ENCODE data around the gene ZYG11B. TPM values are rescaled to one million over a fixed set of nuclear protein-coding genes. Genes with fewer than 3 reads are reported as not detected.

The ZYG11B gene
- total and polyA plus RNA-seq, 2 experiments from 2014 or later, result 5.4 to 34.4 TPM

- H3K9me3 ChIP-seq (ENCODE audit: low read depth), result no peaks in the 10 kb centered on the region
- H3K4me3 ChIP-seq, result no peak overlapping the region
- 92% methylated on average over 4 of the region's 4 CpGs for WGBS (ENCODE audit: low lambda C conversion rate, missing lambda C conversion rate)
- H3K4me1 ChIP-seq (ENCODE audit: insufficient read depth), result peaks cover 6% of the 10 kb centered on the region
- H2AFZ ChIP-seq, result no peak overlapping the region
- no peaks in the 10 kb centered on the region for H3K9me2 ChIP-seq (replicated peaks; ENCODE audit: insufficient read depth)
- no peaks in the 10 kb centered on the region for H3K27me3 ChIP-seq
- H3K4me2 ChIP-seq, result no peak overlapping the region
- H3K79me2 ChIP-seq, result peaks cover 18% of the 10 kb centered on the region
- no peak for DNase-seq (ENCODE audit: low spot score)
- H3K36me3 ChIP-seq (replicated peaks; ENCODE audit: insufficient read depth, low read depth), result no peaks in the 10 kb centered on the region
- peaks cover 8% of the 10 kb centered on the region for H4K20me1 ChIP-seq (ENCODE audit: insufficient read depth, poor library complexity, severe bottlenecking)
- TF ChIP-seq EZH2 (IDR thresholded peaks at IDR 0.05; ENCODE audit: borderline replicate concordance), result no peak
- TF ChIP-seq, protein P1, sequence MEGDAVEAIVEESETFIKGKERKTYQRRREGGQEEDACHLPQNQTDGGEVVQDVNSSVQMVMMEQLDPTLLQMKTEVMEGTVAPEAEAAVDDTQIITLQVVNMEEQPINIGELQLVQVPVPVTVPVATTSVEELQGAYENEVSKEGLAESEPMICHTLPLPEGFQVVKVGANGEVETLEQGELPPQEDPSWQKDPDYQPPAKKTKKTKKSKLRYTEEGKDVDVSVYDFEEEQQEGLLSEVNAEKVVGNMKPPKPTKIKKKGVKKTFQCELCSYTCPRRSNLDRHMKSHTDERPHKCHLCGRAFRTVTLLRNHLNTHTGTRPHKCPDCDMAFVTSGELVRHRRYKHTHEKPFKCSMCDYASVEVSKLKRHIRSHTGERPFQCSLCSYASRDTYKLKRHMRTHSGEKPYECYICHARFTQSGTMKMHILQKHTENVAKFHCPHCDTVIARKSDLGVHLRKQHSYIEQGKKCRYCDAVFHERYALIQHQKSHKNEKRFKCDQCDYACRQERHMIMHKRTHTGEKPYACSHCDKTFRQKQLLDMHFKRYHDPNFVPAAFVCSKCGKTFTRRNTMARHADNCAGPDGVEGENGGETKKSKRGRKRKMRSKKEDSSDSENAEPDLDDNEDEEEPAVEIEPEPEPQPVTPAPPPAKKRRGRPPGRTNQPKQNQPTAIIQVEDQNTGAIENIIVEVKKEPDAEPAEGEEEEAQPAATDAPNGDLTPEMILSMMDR (IDR thresholded peaks at IDR 0.05; ENCODE audit: poor library complexity), result no peak
- no peak for TF ChIP-seq EZH2phosphoT487 (IDR thresholded peaks at IDR 0.05; ENCODE audit: low read depth, severe bottlenecking, unreplicated experiment)
- H3K27ac ChIP-seq, result no peak overlapping the region
Observed at GRCh38 chr1:52723260-52723659, 3.0 kb upstream of the ZYG11B start.

GRCh38 chr1:52725903-52726264, 369 bp upstream of the ZYG11B start:
- Histone ChIP-seq H3K4me3 (peak overlapping the region; percentile 35), H3K9me2 (replicated peaks; ENCODE audit: insufficient read depth) (no peaks in the 10 kb centered on the region), H3K9me3 (ENCODE audit: low read depth) (no peaks in the 10 kb centered on the region), H3K4me1 (ENCODE audit: insufficient read depth) (peaks cover 7% of the 10 kb centered on the region), H3K27me3 (no peaks in the 10 kb centered on the region), H3K79me2 (peaks cover 45% of the 10 kb centered on the region), H3K27ac (peak overlapping the region; percentile 45), H4K20me1 (ENCODE audit: insufficient read depth, poor library complexity, severe bottlenecking) (peaks cover 19% of the 10 kb centered on the region), H3K36me3 (replicated peaks; ENCODE audit: insufficient read depth, low read depth) (no peaks in the 10 kb centered on the region), H3K4me2 (peak overlapping the region; percentile 86), H2AFZ (peak overlapping the region; percentile 98)
- no peak for DNase-seq (ENCODE audit: low spot score)
- TF ChIP-seq, protein P1 (IDR thresholded peaks at IDR 0.05; ENCODE audit: poor library complexity), result no peak
- TF ChIP-seq EZH2phosphoT487 (IDR thresholded peaks at IDR 0.05; ENCODE audit: low read depth, severe bottlenecking, unreplicated experiment) (no peak), EZH2 (IDR thresholded peaks at IDR 0.05; ENCODE audit: borderline replicate concordance) (no peak)
- 26% methylated on average over 6 of the region's 6 CpGs for WGBS (ENCODE audit: low lambda C conversion rate, missing lambda C conversion rate)

DNA sequence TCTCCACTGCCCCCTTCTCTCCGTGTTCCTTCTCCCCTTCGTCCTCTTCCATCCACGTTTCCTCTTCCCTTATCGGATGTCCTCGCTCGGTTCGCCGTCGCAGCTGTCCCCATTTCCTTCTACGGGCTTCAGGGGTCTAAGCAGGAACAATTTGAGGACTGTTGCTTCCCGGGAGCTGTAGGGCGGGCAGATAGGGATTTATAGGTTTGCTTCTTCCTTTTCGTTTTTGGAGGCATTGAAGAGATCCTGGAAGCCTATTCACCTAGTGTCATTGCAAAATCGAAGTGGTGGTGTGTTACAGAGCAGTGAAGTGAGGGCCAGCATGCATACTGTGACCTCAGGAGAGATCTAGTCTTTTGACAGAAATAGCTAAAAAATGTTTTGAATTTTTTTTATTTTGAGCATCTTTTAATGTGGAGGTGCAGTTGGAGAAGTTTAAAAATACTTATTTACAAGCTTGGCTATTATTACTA, 897 bp downstream of the ZYG11B start:
- DNase-seq (ENCODE audit: low spot score), result no peak
- Histone ChIP-seq H3K27ac (peak overlapping the region; percentile 87), H3K36me3 (replicated peaks; ENCODE audit: insufficient read depth, low read depth) (no peaks in the 10 kb centered on the region), H4K20me1 (ENCODE audit: insufficient read depth, poor library complexity, severe bottlenecking) (peaks cover 22% of the 10 kb centered on the region), H3K9me3 (ENCODE audit: low read depth) (no peaks in the 10 kb centered on the region), H3K4me2 (peak overlapping the region; percentile 86), H2AFZ (peak overlapping the region; percentile 72), H3K4me3 (peak overlapping the region; percentile 95), H3K27me3 (no peaks in the 10 kb centered on the region), H3K4me1 (ENCODE audit: insufficient read depth) (peaks cover 7% of the 10 kb centered on the region), H3K79me2 (peaks cover 57% of the 10 kb centered on the region), H3K9me2 (replicated peaks; ENCODE audit: insufficient read depth) (no peaks in the 10 kb centered on the region)
- under 1% methylated on average over 14 of the region's 14 CpGs for WGBS (ENCODE audit: low lambda C conversion rate, missing lambda C conversion rate)
- TF ChIP-seq EZH2 (IDR thresholded peaks at IDR 0.05; ENCODE audit: borderline replicate concordance), result no peak
- TF ChIP-seq EZH2phosphoT487 (IDR thresholded peaks at IDR 0.05; ENCODE audit: low read depth, severe bottlenecking, unreplicated experiment), result no peak
- TF ChIP-seq, protein P1 (IDR thresholded peaks at IDR 0.05; ENCODE audit: poor library complexity), result no peak

All from hepatocyte (in vitro differentiated cells).